ENCODE results near the gene MTSS2. TPM values are rescaled to one million over a fixed set of nuclear protein-coding genes. Genes with fewer than 3 reads are reported as not detected.

MTSS2 gene
- total RNA-seq (2014; rRNA removed; shearing (Covaris generic)), result 8.6 and 13.9 TPM in 2 replicates

- DNase-seq (ENCODE audit: low spot score), result peak; percentile 80
These were observed at the start of gene MTSS2 for GRCh38 chr16:70685938-70686375. Gene MTSS2 (minus strand): TSS chr16:70686053. CDS start chr16:70685791, 262 bp downstream.

GRCh38 chr16:70735141-70735979 lies 49.5 kb upstream of the MTSS2 start:
- no peak for DNase-seq (ENCODE audit: low spot score)

GRCh38 chr16:70734522-70735095 lies 48.8 kb upstream of the MTSS2 start:
- no peak for DNase-seq (ENCODE audit: low spot score)

GRCh38 chr16:70730944-70731343 lies 45.1 kb upstream of the MTSS2 start:
- no peak for DNase-seq (ENCODE audit: low spot score)

- DNase-seq (ENCODE audit: low spot score), result no peak
These were observed 44.2 kb upstream of the MTSS2 start for GRCh38 chr16:70730031-70730430.

- no peak for DNase-seq (ENCODE audit: low spot score)
These were observed 43.4 kb upstream of the MTSS2 start for GRCh38 chr16:70729292-70729691.

GRCh38 chr16:70728150-70728549 lies 42.3 kb upstream of the MTSS2 start:
- no peak for DNase-seq (ENCODE audit: low spot score)

- DNase-seq (ENCODE audit: low spot score), result no peak
These were observed 41.1 kb upstream of the MTSS2 start for GRCh38 chr16:70726892-70727361.

GRCh38 chr16:70725912-70726828 lies 40.3 kb upstream of the MTSS2 start:
- no peak for DNase-seq (ENCODE audit: low spot score)

GRCh38 chr16:70725024-70725911 lies 39.4 kb upstream of the MTSS2 start:
- DNase-seq (ENCODE audit: low spot score), result no peak

- no peak for DNase-seq (ENCODE audit: low spot score)
These were observed 38.5 kb upstream of the MTSS2 start for GRCh38 chr16:70724146-70725023.

GRCh38 chr16:70723740-70724145 lies 37.9 kb upstream of the MTSS2 start:
- DNase-seq (ENCODE audit: low spot score), result no peak

GRCh38 chr16:70721202-70721963 lies 35.5 kb upstream of the MTSS2 start:
- no peak for DNase-seq (ENCODE audit: low spot score)

GRCh38 chr16:70720425-70721201 lies 34.8 kb upstream of the MTSS2 start:
- no peak for DNase-seq (ENCODE audit: low spot score)

GRCh38 chr16:70717065-70717464 lies 31.2 kb upstream of the MTSS2 start:
- no peak for DNase-seq (ENCODE audit: low spot score)

- peak; percentile 53 for DNase-seq (ENCODE audit: low spot score)
These were observed 30.1 kb upstream of the MTSS2 start for GRCh38 chr16:70715860-70716357.

- peak; percentile 97 for DNase-seq (ENCODE audit: low spot score)
These were observed 29.4 kb upstream of the MTSS2 start for GRCh38 chr16:70715055-70715858.
